Stomach smooth muscle (tissue), 2 donors: Measurements from ENCODE around the gene RC3H1.

Experiments used
- H3K27ac ChIP-seq: one replicate; pipeline ENCODE4 v1.7.0; 2013; ENCODE audit warnings: mild to moderate bottlenecking, low read length, inconsistent platforms
- H3K27me3 ChIP-seq, 2 donors: one replicate each; pipeline ENCODE4 v1.7.0; 2013; ENCODE audit warnings: low read length in 2 of 2; ENCODE audit not compliant: insufficient read depth in 2 of 2, control insufficient read depth in 1 of 2
- H3K36me3 ChIP-seq, 2 donors: one replicate each; pipeline ENCODE4 v1.7.0; 2013; ENCODE audit warnings: low read length in 2 of 2; ENCODE audit not compliant: control insufficient read depth in 2 of 2, insufficient read depth in 2 of 2
- H3K4me1 ChIP-seq: one replicate; pipeline ENCODE4 v1.7.0; 2013; ENCODE audit warnings: low read length; ENCODE audit not compliant: control insufficient read depth, insufficient read depth
- H3K4me3 ChIP-seq, 2 donors: one replicate each; pipeline ENCODE4 v1.7.0; 2013; ENCODE audit warnings: low read length in 2 of 2
- H3K9ac ChIP-seq, 2 donors: one replicate each; pipeline ENCODE4 v1.7.0; 2013; ENCODE audit warnings: low read length in 2 of 2, mild to moderate bottlenecking in 1 of 2
- H3K9me3 ChIP-seq, 2 donors: one replicate each; pipeline ENCODE4 v1.7.0; 2013; ENCODE audit warnings: low read length in 2 of 2; ENCODE audit not compliant: control insufficient read depth in 2 of 2
- donor health status: healthy.
- donor health status: Pancreatic carcinoma.

RC3H1 gene

GRCh38 chr1:173887627-173888026, 134.5 kb downstream of the RC3H1 start:
- peaks cover 12 to 15% of the 10 kb centered on the region in 2 donors for H3K36me3 ChIP-seq
- H3K9me3 ChIP-seq, result no peaks in the 10 kb centered on the region
- no peaks in the 10 kb centered on the region for H3K4me1 ChIP-seq
- no peak overlapping the region for H3K4me3 ChIP-seq
- H3K9ac ChIP-seq, result no peak overlapping the region
- no peaks in the 10 kb centered on the region for H3K27me3 ChIP-seq
- no peak overlapping the region for H3K27ac ChIP-seq

GRCh38 chr1:173886746-173887611, 135.2 kb downstream of the RC3H1 start:
- Histone ChIP-seq H3K4me3 (no peak overlapping the region), H3K36me3 (peaks cover 12 to 15% of the 10 kb centered on the region in 2 donors), H3K27ac (no peak overlapping the region)

GRCh38 chr1:173884701-173885100, 137.5 kb downstream of the RC3H1 start:
- Histone ChIP-seq H3K4me1 (no peaks in the 10 kb centered on the region), H3K27me3 (no peaks in the 10 kb centered on the region), H3K36me3 (peaks cover 14 to 15% of the 10 kb centered on the region in 2 donors), H3K27ac (no peak overlapping the region), H3K4me3 (no peak overlapping the region), H3K9me3 (no peaks in the 10 kb centered on the region), H3K9ac (no peak overlapping the region)

More at GRCh38 chr1:173886746-173887611, 135.2 kb downstream of the RC3H1 start:
- H3K4me1 ChIP-seq, result no peaks in the 10 kb centered on the region
- H3K9me3 ChIP-seq, result no peaks in the 10 kb centered on the region
- H3K9ac ChIP-seq, result no peak overlapping the region
- H3K27me3 ChIP-seq, result no peaks in the 10 kb centered on the region
